IPS-18c (cell line): ENCODE measurements around the gene SPTLC2.
"Not testable (repeated sequence)": the region's sequence is repeated elsewhere in the genome, so short reads cannot be mapped to it uniquely, and the experiment has no call there.

Experiments used
- H3K4me3 ChIP-seq: 2 replicates; pipeline ENCODE4 v1.7.0; 2013; ENCODE audit warnings: low read depth, mild to moderate bottlenecking, low read length, moderate library complexity; ENCODE audit not compliant: insufficient read depth
- H3K9me3 ChIP-seq: one replicate; pipeline ENCODE4 v1.6.1; 2013; ENCODE audit warnings: mild to moderate bottlenecking, low read length, moderate library complexity; ENCODE audit not compliant: control insufficient read depth, insufficient read depth

Gene SPTLC2

GRCh38 chr14:77542421-77543239 is 73.8 kb downstream of the SPTLC2 start:
- no peak overlapping the region for H3K4me3 ChIP-seq
- H3K9me3 ChIP-seq = no peaks in the 10 kb centered on the region

GRCh38 chr14:77541905-77542304 is 74.5 kb downstream of the SPTLC2 start:
- Histone ChIP-seq H3K4me3 (no peak overlapping the region), H3K9me3 (no peaks in the 10 kb centered on the region)

GRCh38 chr14:77536951-77537350 is 79.5 kb downstream of the SPTLC2 start:
- H3K4me3 ChIP-seq, H3K9me3 ChIP-seq: not testable (repeated sequence)

- no peaks in the 10 kb centered on the region for H3K9me3 ChIP-seq
- no peak overlapping the region for H3K4me3 ChIP-seq
These were observed 85.4 kb downstream of the SPTLC2 start for GRCh38 chr14:77531071-77531470.

- H3K4me3 ChIP-seq = no peak overlapping the region
- no peaks in the 10 kb centered on the region for H3K9me3 ChIP-seq
These were observed 86.5 kb downstream of the SPTLC2 start for GRCh38 chr14:77529963-77530362.

- no peaks in the 10 kb centered on the region for H3K9me3 ChIP-seq
- H3K4me3 ChIP-seq = no peak overlapping the region
These were observed 87.2 kb downstream of the SPTLC2 start for GRCh38 chr14:77529213-77529612.

GRCh38 chr14:77528701-77529100 is 87.7 kb downstream of the SPTLC2 start:
- H3K9me3 ChIP-seq, H3K4me3 ChIP-seq: not testable (repeated sequence)

- no peaks in the 10 kb centered on the region for H3K9me3 ChIP-seq
- H3K4me3 ChIP-seq = no peak overlapping the region
These were observed 90.2 kb downstream of the SPTLC2 start for GRCh38 chr14:77526266-77526665.

- H3K4me3 ChIP-seq = no peak overlapping the region
- H3K9me3 ChIP-seq = no peaks in the 10 kb centered on the region
These were observed 91.9 kb downstream of the SPTLC2 start for GRCh38 chr14:77524536-77524935.

GRCh38 chr14:77523109-77523508 is 93.3 kb downstream of the SPTLC2 start:
- no peak overlapping the region for H3K4me3 ChIP-seq
- H3K9me3 ChIP-seq = no peaks in the 10 kb centered on the region

GRCh38 chr14:77520555-77520954 is 95.9 kb downstream of the SPTLC2 start:
- no peak overlapping the region for H3K4me3 ChIP-seq
- H3K9me3 ChIP-seq = no peaks in the 10 kb centered on the region

- Histone ChIP-seq H3K9me3 (no peaks in the 10 kb centered on the region), H3K4me3 (no peak overlapping the region)
These were observed 100.3 kb downstream of the SPTLC2 start for GRCh38 chr14:77516126-77516525.

GRCh38 chr14:77511486-77512162 is 104.8 kb downstream of the SPTLC2 start:
- H3K9me3 ChIP-seq = peaks cover 1% of the 10 kb centered on the region

GRCh38 chr14:77509366-77509765 is 107.1 kb downstream of the SPTLC2 start:
- H3K9me3 ChIP-seq = peaks cover 4% of the 10 kb centered on the region
- no peak overlapping the region for H3K4me3 ChIP-seq

More at GRCh38 chr14:77511486-77512162, 104.8 kb downstream of the SPTLC2 start:
- H3K4me3 ChIP-seq = no peak overlapping the region

- peaks cover 4% of the 10 kb centered on the region for H3K9me3 ChIP-seq
- H3K4me3 ChIP-seq = no peak overlapping the region
These were observed 107.6 kb downstream of the SPTLC2 start for GRCh38 chr14:77508876-77509275.

- peaks cover 4% of the 10 kb centered on the region for H3K9me3 ChIP-seq
- no peak overlapping the region for H3K4me3 ChIP-seq
These were observed 108.2 kb downstream of the SPTLC2 start for GRCh38 chr14:77508249-77508648.

- Histone ChIP-seq H3K4me3 (no peak overlapping the region), H3K9me3 (peaks cover 4% of the 10 kb centered on the region)
These were observed 108.7 kb downstream of the SPTLC2 start for GRCh38 chr14:77507762-77508161.

GRCh38 chr14:77505031-77505430 is 111.4 kb downstream of the SPTLC2 start:
- Histone ChIP-seq H3K9me3 (peaks cover 4% of the 10 kb centered on the region), H3K4me3 (no peak overlapping the region)
